HCT116 (cell line): Measurements from ENCODE around the gene SLC22A4. TPM values are rescaled to one million over a fixed set of nuclear protein-coding genes. Genes with fewer than 3 reads are reported as not detected.

Experiments
- ATAC-seq: fragments of 200-7000 bp; cut with Tn5 transposase; 2 replicates; pipeline ENCODE4 v1.9.1; 2020; ENCODE audit warnings: mild to moderate bottlenecking, moderate library complexity
- BruUV-seq: library from RNA; stranded (reverse); fragments of 400-500 nt; replicated peaks from 2 replicates; lab custom pipeline; 2021; lab: Mats Ljungman, UMichigan
- CTCF ChIA-PET: fragments of 300-600 bp; sonication (Branson Sonifier 250); formaldehyde crosslinking; loops from one replicate; lab custom pipeline; 2021; ENCODE audit warnings: antibody characterized with exemption; lab: Charles Lee
- POLR2A ChIA-PET: fragments of 300-600, 350-600 bp; sonication (Branson Sonifier 250); formaldehyde crosslinking; loops from one replicate; lab custom pipeline; 2021; ENCODE audit warnings: antibody characterized with exemption; lab: Charles Lee
- RAD21 ChIA-PET, 2 experiments: fragments of 300-600 bp; sonication (Branson Sonifier 250); formaldehyde crosslinking; loops; one replicate each; lab custom pipeline; 2023; ENCODE audit warnings: low total read pairs in 2 of 2; ENCODE audit not compliant: uncharacterized antibody in 2 of 2, unreplicated experiment in 2 of 2, low non-redundant PET in 1 of 2; lab: Charles Lee
- DNase-seq: peaks from one replicate; pipeline ENCODE4 v3.0.0-alpha.2; 2010; ENCODE audit warnings: low read depth, low spot score
- H2AFZ ChIP-seq: fragments of 200-600 bp; shearing (Covaris generic), sonication (generic); 2 replicates; pipeline ENCODE4 v1.6.1; 2017; ENCODE audit warnings: low read depth, mixed run types, mixed read lengths, antibody characterized with exemption, low read length; ENCODE audit not compliant: poor library complexity, severe bottlenecking
- H3K27ac ChIP-seq: 2 replicates; pipeline ENCODE4 v1.5.1; 2012; ENCODE audit warnings: low read depth, low read length
- H3K27me3 ChIP-seq: fragments of 200-600 bp; sonication (generic); 2 replicates; pipeline ENCODE4 v1.6.1; 2016; ENCODE audit warnings: mixed run types, low read length, mixed read lengths; ENCODE audit not compliant: insufficient read depth
- H3K36me3 ChIP-seq, 2 experiments: fragments of 200-500 bp in 1 of 2; fragments of 200-600 bp in 1 of 2; sonication (Bioruptor generic) in 1 of 2; sonication (generic) in 1 of 2; 2 replicates each; pipeline versions ENCODE4 v1.5.1 to v1.6.1; 2014 to 2016; ENCODE audit warnings: low read length in 2 of 2, inconsistent platforms in 1 of 2, mixed read lengths in 1 of 2, mixed run types in 1 of 2; ENCODE audit not compliant: insufficient read depth in 2 of 2, control insufficient read depth in 1 of 2
- H3K4me1 ChIP-seq, 2 experiments: fragments of 200-600 bp in 1 of 2; sonication (generic) in 1 of 2; 2 replicates each; pipeline versions ENCODE4 v1.5.1 to v1.6.1; 2012 to 2017; ENCODE audit warnings: low read length in 2 of 2, inconsistent platforms in 1 of 2, mild to moderate bottlenecking in 1 of 2, mixed read lengths in 1 of 2, mixed run types in 1 of 2, moderate library complexity in 1 of 2; ENCODE audit not compliant: insufficient read depth in 2 of 2, control insufficient read depth in 1 of 2
- H3K4me2 ChIP-seq: fragments of 200-600 bp; sonication (generic); 2 replicates; pipeline ENCODE4 v1.6.1; 2017; ENCODE audit warnings: mixed run types, low read length, mixed read lengths
- H3K4me3 ChIP-seq, 2 experiments: fragments of 200-600 bp in 1 of 2; sonication (generic) in 1 of 2; replicated peaks in 1 of 2; 2 replicates each; pipeline ENCODE4 v1.5.1; 2011 to 2016; ENCODE audit warnings: low read length in 2 of 2, control low read depth in 1 of 2, low read depth in 1 of 2, mild to moderate bottlenecking in 1 of 2, mixed read lengths in 1 of 2, mixed run types in 1 of 2
- H3K79me2 ChIP-seq: fragments of 200-600 bp; sonication (generic); 2 replicates; pipeline ENCODE4 v1.6.1; 2017; ENCODE audit warnings: mild to moderate bottlenecking, mixed run types, low read length, moderate library complexity, mixed read lengths; ENCODE audit not compliant: insufficient read depth
- H3K9ac ChIP-seq: fragments of 200-600 bp; sonication (generic); 2 replicates; pipeline ENCODE4 v1.6.1; 2016; ENCODE audit warnings: low read length, mixed read lengths
- H3K9me2 ChIP-seq: fragments of 200-600 bp; sonication (generic), shearing (Covaris generic); 2 replicates; pipeline ENCODE4 v1.6.1; 2017; ENCODE audit warnings: mixed run types, mild to moderate bottlenecking, moderate library complexity; ENCODE audit not compliant: insufficient read depth
- H3K9me3 ChIP-seq, 2 experiments: fragments of 200-500 bp in 1 of 2; fragments of 200-600 bp in 1 of 2; sonication (Bioruptor generic) in 1 of 2; sonication (generic) in 1 of 2; 2 replicates each; pipeline ENCODE4 v1.6.1; 2014 to 2017; ENCODE audit warnings: low read length in 2 of 2, mixed read lengths in 2 of 2, inconsistent platforms in 1 of 2, low read depth in 1 of 2, mild to moderate bottlenecking in 1 of 2, mixed run types in 1 of 2, moderate library complexity in 1 of 2; ENCODE audit not compliant: control insufficient read depth in 1 of 2, insufficient read depth in 1 of 2
- H4K20me1 ChIP-seq: fragments of 200-600 bp; sonication (generic), shearing (Covaris generic); 2 replicates; pipeline ENCODE4 v1.6.1; 2017; ENCODE audit warnings: mixed run types, mild to moderate bottlenecking, moderate library complexity; ENCODE audit not compliant: insufficient read depth
- CEBPB ChIP-seq: IDR thresholded peaks from 2 replicates; pipeline ENCODE4 v1.6.1; 2012; ENCODE audit warnings: low read depth
- EGR1 ChIP-seq: IDR thresholded peaks from 2 replicates; pipeline ENCODE4 v1.6.1; 2012; ENCODE audit warnings: low read depth
- EZH2 ChIP-seq: fragments of 200-600 bp; sonication (generic); IDR thresholded peaks from 2 replicates; pipeline ENCODE4 v1.6.1; 2017; ENCODE audit warnings: antibody characterized with exemption, mixed run types
- EZH2phosphoT487 ChIP-seq: fragments of 200-600 bp; IDR thresholded peaks from 2 replicates; pipeline ENCODE4 v1.6.1; 2018; ENCODE audit warnings: antibody characterized with exemption, borderline replicate concordance
- FOSL1 ChIP-seq: IDR thresholded peaks from 2 replicates; pipeline ENCODE4 v1.6.1; 2012; ENCODE audit warnings: low read depth
- MAX ChIP-seq: IDR thresholded peaks from 2 replicates; pipeline ENCODE4 v1.6.1; 2012
- POLR2A ChIP-seq: IDR thresholded peaks from 2 replicates; pipeline ENCODE4 v1.7.0; 2011; ENCODE audit warnings: borderline replicate concordance; ENCODE audit not compliant: insufficient read depth, insufficient read length; ENCODE audit errors: extremely low read depth
- POLR2AphosphoS5 ChIP-seq: IDR thresholded peaks from 2 replicates; pipeline ENCODE4 v1.6.1; 2011; ENCODE audit warnings: mild to moderate bottlenecking, low read depth, low read length, moderate library complexity
- REST ChIP-seq: IDR thresholded peaks from 2 replicates; pipeline ENCODE4 v1.6.1; 2012; ENCODE audit warnings: low read depth
- SP1 ChIP-seq: IDR thresholded peaks from 2 replicates; pipeline ENCODE4 v1.6.1; 2012; ENCODE audit warnings: low read depth
- TCF7L2 ChIP-seq: IDR thresholded peaks from 2 replicates; pipeline ENCODE4 v1.7.0; 2011; ENCODE audit warnings: borderline replicate concordance, inconsistent platforms; ENCODE audit not compliant: insufficient read depth, insufficient read length; ENCODE audit errors: extremely low read depth
- YY1 ChIP-seq: IDR thresholded peaks from 2 replicates; pipeline ENCODE4 v1.6.1; 2011; ENCODE audit warnings: low read length, low read depth, moderate library complexity, mild to moderate bottlenecking; ENCODE audit not compliant: insufficient replicate concordance; ENCODE audit errors: extremely low read depth
- intact Hi-C: fragments of 100-400 bp; cut with micrococcal nuclease; formaldehyde crosslinking; loops from 2 replicates; pipeline ENCODE4 v1.10.0; 2022
- total RNA-seq: library from RNA; stranded (reverse); gene quantifications from one replicate; pipeline ENCODE4 v1.2.1, GENCODE V29; 2021; ENCODE audit not compliant: unreplicated experiment

SLC22A4 gene
- total RNA-seq, 1 experiment from 2014 or later, result 0.59 TPM

GRCh38 chr5:132375957-132376356 lies 81.8 kb downstream of the SLC22A4 start (continued):
- TF ChIP-seq POLR2A, result no peak
- no peak for TF ChIP-seq FOSL1
- no peak for TF ChIP-seq YY1
- TF ChIP-seq POLR2AphosphoS5, result no peak
- no peak for TF ChIP-seq REST

GRCh38 chr5:132376694-132377641 lies 82.8 kb downstream of the SLC22A4 start:
- H3K27me3 ChIP-seq, result no peaks in the 10 kb centered on the region
- peaks cover 10% of the 10 kb centered on the region; the same call in 1 of the 2 replicates for H3K79me2 ChIP-seq
- TF ChIP-seq MAX (no peak), EZH2 (no peak), YY1 (no peak), CEBPB (no peak), EGR1 (no peak), SP1 (no peak), REST (no peak), EZH2phosphoT487 (no peak), POLR2A (no peak), TCF7L2 (no peak)
- no peak overlapping the region for H3K9ac ChIP-seq
- H2AFZ ChIP-seq, result no peak overlapping the region
- no peak overlapping the region for H3K27ac ChIP-seq
- no peaks in the 10 kb centered on the region; a peak in 1 of 4 replicates for H3K36me3 ChIP-seq
- ATAC-seq, result no peak
- peaks cover 3 to 9% of the 10 kb centered on the region in 2 experiments; a peak in 2 of 4 replicates for H3K4me1 ChIP-seq
- BruUV-seq, result no TSS peak
- no peak overlapping the region for H3K4me2 ChIP-seq
- ChIA-PET CTCF (interaction anchor here (1.2 to 1.3 kb wide), 2 partner anchors 10 to 124 kb away, joined by 3 to 5 read pairs; no protein-coding TSS in a partner anchor), POLR2A (no interaction called here), RAD21 (no interaction called here)
- intact Hi-C loops, result no loop called here
- H4K20me1 ChIP-seq, result no peaks in the 10 kb centered on the region
- no peak for DNase-seq
- no peaks in the 10 kb centered on the region for H3K9me3 ChIP-seq
- no peaks in the 10 kb centered on the region for H3K9me2 ChIP-seq
- H3K4me3 ChIP-seq, result no peak overlapping the region
